Measurements from ENCODE around the gene SDF4. TPM values are rescaled to one million over a fixed set of nuclear protein-coding genes. Genes with fewer than 3 reads are reported as not detected.
"Not testable (repeated sequence)": the region's sequence is repeated elsewhere in the genome, so short reads cannot be mapped to it uniquely, and the experiment has no call there.

Gene SDF4
- total RNA-seq, 4 donors from 2014 or later, result 153 to 267 (median 226) TPM

DNA sequence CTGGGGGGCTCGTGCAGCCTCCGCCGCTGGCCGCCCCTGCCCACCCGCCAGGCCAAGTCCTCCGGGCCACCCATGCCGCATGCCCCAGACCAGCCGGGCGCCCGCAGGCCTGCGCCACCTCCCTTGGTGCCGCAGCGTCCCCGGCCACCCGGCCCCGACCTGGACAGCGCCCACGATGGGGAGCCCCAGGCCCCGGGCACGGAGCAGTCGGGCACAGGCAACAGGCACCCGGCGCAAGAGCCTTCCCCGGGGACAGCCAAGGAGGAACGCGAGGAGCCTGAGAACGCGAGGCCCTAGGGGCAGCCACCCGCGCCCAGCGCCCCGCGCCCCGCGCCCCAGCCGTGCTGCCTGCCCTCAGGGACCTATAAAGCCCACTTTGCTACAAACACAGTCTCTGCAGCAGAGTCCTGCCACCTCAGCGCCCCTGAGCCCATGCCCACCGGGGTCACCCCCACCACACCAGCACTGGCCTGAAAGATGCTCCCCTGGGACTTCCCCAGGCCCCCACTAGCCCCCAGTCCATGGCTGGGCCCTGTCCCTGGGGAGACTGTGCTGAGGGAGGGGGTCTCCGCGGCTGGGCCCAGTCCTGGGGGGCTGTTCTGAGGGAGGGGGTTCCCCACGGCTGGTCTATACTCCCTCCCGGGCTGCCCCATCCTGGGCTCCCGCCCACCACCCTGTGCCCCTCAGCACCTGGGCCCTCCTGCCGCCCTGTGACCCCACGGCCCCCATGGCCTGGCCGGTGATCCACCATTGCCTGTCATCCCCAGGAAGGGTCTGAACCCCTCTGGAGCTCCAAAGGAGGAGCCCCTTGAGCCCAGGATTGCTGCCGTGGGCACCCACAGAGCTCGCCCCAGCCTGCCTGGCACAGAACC lies 34.0 kb downstream of the SDF4 start:
- Histone ChIP-seq H3K27ac (no peak overlapping the region), H3K27me3 (peaks cover 34% of the 10 kb centered on the region), H3K36me3 (no peaks in the 10 kb centered on the region), H3K4me3 (no peak overlapping the region), H3K4me1 (peaks cover 2 to 10% (median 9%) of the 10 kb centered on the region in 4 donors), H3K9me3 (no peaks in the 10 kb centered on the region)
- no peak for TF ChIP-seq POLR2AphosphoS5 (IDR thresholded peaks at IDR 0.05)
- no peak for TF ChIP-seq EP300 (IDR thresholded peaks at IDR 0.05; ENCODE audit: low read depth)
- TF ChIP-seq POLR2A (IDR thresholded peaks at IDR 0.05), result no peak
- TF ChIP-seq, protein P1, sequence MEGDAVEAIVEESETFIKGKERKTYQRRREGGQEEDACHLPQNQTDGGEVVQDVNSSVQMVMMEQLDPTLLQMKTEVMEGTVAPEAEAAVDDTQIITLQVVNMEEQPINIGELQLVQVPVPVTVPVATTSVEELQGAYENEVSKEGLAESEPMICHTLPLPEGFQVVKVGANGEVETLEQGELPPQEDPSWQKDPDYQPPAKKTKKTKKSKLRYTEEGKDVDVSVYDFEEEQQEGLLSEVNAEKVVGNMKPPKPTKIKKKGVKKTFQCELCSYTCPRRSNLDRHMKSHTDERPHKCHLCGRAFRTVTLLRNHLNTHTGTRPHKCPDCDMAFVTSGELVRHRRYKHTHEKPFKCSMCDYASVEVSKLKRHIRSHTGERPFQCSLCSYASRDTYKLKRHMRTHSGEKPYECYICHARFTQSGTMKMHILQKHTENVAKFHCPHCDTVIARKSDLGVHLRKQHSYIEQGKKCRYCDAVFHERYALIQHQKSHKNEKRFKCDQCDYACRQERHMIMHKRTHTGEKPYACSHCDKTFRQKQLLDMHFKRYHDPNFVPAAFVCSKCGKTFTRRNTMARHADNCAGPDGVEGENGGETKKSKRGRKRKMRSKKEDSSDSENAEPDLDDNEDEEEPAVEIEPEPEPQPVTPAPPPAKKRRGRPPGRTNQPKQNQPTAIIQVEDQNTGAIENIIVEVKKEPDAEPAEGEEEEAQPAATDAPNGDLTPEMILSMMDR (IDR thresholded peaks at IDR 0.05), result no peak
- in situ Hi-C loops (cut with MboI; ENCODE audit: low pct_ligation_motif_present in 1 of 4, low pct_unique_long_range_greater_than_20kb in 1 of 4, low sequenced_read_pairs in 3 of 4) (no loop called here), intact Hi-C loops (cut with DNase I; ENCODE audit: low total_unique reads) (no loop called here)
- DNase-seq, result peak; percentile 7
- WGBS, 2 donors (ENCODE audit: low coverage in 1 of 2), result 84% methylated on average over 38 of the region's 48 CpGs; no CpG with 5 or more reads in 1 of the 2 donors

DNA sequence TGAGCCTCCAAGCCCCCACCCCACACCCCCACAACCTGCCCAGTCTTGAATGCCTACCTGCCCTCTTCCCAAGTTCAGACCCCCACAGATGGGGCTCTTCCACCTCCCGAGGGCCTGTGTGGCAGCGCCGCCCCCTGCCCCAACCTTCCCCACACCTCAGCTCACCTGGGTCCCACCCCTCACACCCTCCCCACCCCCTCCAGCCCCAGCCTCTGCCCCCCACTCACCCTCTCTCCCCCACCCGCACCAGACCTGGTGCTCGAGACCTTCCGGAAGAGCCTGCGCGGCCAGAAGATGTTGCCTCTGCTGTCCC lies 34.7 kb downstream of the SDF4 start:
- no peak overlapping the region for H3K4me3 ChIP-seq
- no peaks in the 10 kb centered on the region for H3K36me3 ChIP-seq
- no peak overlapping the region for H3K27ac ChIP-seq
- TF ChIP-seq EP300 (IDR thresholded peaks at IDR 0.05; ENCODE audit: low read depth), result no peak
- TF ChIP-seq POLR2A (IDR thresholded peaks at IDR 0.05), result no peak
- no peak for TF ChIP-seq POLR2AphosphoS5 (IDR thresholded peaks at IDR 0.05)
- TF ChIP-seq, protein P1 (IDR thresholded peaks at IDR 0.05), result no peak
- DNase-seq, result no peak
- no peaks in the 10 kb centered on the region for H3K9me3 ChIP-seq
- H3K27me3 ChIP-seq, result peaks cover 31% of the 10 kb centered on the region
- peaks cover 2 to 10% (median 9%) of the 10 kb centered on the region in 4 donors for H3K4me1 ChIP-seq
- intact Hi-C loops (cut with DNase I; ENCODE audit: low total_unique reads), result no loop called here
- in situ Hi-C loops (cut with MboI; ENCODE audit: low pct_ligation_motif_present in 1 of 4, low pct_unique_long_range_greater_than_20kb in 1 of 4, low sequenced_read_pairs in 3 of 4), result no loop called here
- WGBS, 2 donors (ENCODE audit: low coverage in 1 of 2), result 73 to 95% methylated on average over 3 to 8 of the region's 8 CpGs

DNA sequence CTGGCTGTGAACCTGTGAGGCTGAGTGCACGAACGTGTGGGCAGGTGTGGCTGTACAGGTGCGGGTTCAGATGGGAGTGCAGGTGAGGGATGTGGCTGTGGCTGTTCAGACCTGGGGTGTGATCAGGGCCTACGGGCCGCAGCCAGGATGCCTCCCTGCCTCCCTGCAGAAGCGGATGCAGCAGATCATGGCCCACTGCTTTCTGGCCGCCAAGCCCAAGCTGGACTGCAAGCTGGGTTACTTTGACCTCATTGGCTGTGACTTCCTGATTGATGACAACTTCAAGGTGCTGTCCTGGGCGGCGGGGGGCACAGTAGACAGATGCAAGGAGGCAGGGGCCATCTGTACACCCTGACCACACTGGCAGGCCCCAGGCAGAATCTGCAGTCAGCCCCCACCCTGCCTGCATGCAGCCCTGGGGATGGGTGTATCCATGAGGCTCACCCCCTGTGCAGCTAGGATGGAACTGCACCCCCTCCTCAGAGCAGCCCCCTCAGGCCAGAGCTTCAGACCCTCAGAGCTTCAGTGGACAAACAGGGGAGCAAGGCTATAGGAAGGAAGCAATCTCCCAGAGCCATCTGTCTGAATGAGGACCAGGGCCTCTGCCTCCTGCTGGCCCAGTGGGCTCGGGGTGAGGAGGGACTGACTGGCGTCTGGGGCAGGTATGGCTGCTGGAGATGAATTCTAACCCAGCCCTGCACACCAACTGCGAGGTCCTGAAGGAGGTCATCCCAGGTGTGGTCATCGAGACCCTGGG lies 35.2 kb downstream of the SDF4 start:
- Histone ChIP-seq H3K4me1 (peaks cover 2 to 10% (median 9%) of the 10 kb centered on the region in 4 donors), H3K4me3 (no peak overlapping the region), H3K36me3 (no peaks in the 10 kb centered on the region), H3K9me3 (no peaks in the 10 kb centered on the region), H3K27ac (no peak overlapping the region), H3K27me3 (peaks cover 31% of the 10 kb centered on the region)
- WGBS, 2 donors (ENCODE audit: low coverage in 1 of 2), result 83% methylated on average over 13 of the region's 13 CpGs; no CpG with 5 or more reads in 1 of the 2 donors
- in situ Hi-C loops (cut with MboI; ENCODE audit: low pct_ligation_motif_present in 1 of 4, low pct_unique_long_range_greater_than_20kb in 1 of 4, low sequenced_read_pairs in 3 of 4), result no loop called here
- TF ChIP-seq EP300 (IDR thresholded peaks at IDR 0.05; ENCODE audit: low read depth) (no peak), POLR2AphosphoS5 (IDR thresholded peaks at IDR 0.05) (no peak), POLR2A (IDR thresholded peaks at IDR 0.05) (no peak)
- TF ChIP-seq, protein P1 (IDR thresholded peaks at IDR 0.05), result no peak
- DNase-seq, result no peak
- intact Hi-C loops (cut with DNase I; ENCODE audit: low total_unique reads), result no loop called here

DNA sequence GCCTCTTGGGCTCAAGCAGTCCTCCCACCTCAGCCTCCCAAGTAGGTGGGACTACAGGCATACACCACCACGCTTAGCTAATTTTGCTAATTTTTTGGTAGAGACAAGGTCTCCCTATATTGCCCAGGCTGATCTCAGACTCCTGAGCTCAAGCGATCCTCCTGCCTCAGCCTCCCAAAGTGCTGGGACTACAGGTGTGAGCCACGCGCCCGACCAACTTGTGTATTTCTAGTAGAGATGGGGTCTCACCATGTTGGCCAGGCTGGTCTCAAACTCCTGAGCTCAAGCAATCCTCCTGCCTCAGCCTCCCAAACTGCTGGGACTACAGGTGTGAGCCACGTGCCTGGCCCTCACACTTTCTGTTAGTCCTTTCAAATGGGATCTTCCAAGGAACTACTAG lies 36.1 kb downstream of the SDF4 start:
- H3K9me3 ChIP-seq; in situ Hi-C loops (cut with MboI; ENCODE audit: low pct_ligation_motif_present in 1 of 4, low pct_unique_long_range_greater_than_20kb in 1 of 4, low sequenced_read_pairs in 3 of 4): not testable (repeated sequence)
- 82% methylated on average over 6 of the region's 6 CpGs; no CpG with 5 or more reads in 1 of the 2 donors for WGBS, 2 donors (ENCODE audit: low coverage in 1 of 2)

More for the DNA sequence above, 36.1 kb downstream of the SDF4 start:
- H3K4me3 ChIP-seq; intact Hi-C loops (cut with DNase I; ENCODE audit: low total_unique reads); H3K36me3 ChIP-seq; H3K27ac ChIP-seq; H3K4me1 ChIP-seq; DNase-seq: not testable (repeated sequence)
- peaks cover 22% of the 10 kb centered on the region for H3K27me3 ChIP-seq
